ENCODE data around the gene CKMT1A.

DNA sequence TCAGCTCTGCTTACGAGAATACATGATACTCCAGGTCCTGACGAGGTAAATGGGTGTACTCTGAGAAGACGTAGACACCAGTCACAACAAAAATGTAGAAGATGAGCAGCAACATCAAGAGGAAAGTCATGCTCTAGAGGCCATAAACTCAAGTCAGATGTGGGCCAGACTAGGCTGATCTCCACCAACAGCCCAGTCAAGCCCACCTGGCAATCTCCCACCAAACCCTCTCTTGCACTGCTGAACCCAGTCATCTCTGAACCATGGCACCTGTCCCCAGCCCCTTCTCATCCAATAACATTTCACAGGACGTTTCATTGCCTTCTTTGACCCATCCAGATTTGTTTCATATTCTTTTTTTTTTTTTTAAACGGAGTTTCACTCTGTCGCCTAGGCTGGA lies 41.8 kb downstream of the CKMT1A start:
- TF ChIP-seq, protein P1, sequence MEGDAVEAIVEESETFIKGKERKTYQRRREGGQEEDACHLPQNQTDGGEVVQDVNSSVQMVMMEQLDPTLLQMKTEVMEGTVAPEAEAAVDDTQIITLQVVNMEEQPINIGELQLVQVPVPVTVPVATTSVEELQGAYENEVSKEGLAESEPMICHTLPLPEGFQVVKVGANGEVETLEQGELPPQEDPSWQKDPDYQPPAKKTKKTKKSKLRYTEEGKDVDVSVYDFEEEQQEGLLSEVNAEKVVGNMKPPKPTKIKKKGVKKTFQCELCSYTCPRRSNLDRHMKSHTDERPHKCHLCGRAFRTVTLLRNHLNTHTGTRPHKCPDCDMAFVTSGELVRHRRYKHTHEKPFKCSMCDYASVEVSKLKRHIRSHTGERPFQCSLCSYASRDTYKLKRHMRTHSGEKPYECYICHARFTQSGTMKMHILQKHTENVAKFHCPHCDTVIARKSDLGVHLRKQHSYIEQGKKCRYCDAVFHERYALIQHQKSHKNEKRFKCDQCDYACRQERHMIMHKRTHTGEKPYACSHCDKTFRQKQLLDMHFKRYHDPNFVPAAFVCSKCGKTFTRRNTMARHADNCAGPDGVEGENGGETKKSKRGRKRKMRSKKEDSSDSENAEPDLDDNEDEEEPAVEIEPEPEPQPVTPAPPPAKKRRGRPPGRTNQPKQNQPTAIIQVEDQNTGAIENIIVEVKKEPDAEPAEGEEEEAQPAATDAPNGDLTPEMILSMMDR (IDR thresholded peaks at IDR 0.05; ENCODE audit: low read depth, low read length), result no peak
- TF ChIP-seq POLR2A (IDR thresholded peaks at IDR 0.05; ENCODE audit: extremely low read depth, insufficient read length), result no peak
